HG03135 (cell line): Measurements from ENCODE around the gene NKX1-1.

ENCODE experiments used
- ATAC-seq: cut with Tn5 transposase; IDR thresholded peaks from one replicate; pipeline ENCODE4 v1.9.1; 2021; ENCODE audit warnings: mild to moderate bottlenecking, moderate library complexity; ENCODE audit not compliant: unreplicated experiment

NKX1-1 gene

DNA sequence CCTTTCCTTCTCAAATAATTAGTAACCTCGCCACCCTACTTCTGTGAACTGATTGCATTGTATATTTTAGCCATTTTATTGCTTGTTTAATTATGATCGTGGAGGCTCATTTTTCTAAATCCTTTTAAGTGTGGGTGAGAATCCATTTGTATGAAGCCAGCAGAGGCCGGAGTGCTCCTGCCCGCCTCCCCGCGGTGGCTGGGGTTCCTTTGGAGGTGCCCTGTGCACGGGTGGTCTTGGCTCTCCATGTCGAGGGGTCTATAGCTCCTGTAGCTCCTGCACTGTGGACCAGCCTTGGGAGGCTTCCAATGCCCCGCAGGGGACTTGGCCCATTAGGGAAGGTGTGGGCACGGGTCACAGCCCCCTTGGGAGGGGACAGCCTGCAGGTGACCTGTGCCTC, 44.2 kb downstream of the NKX1-1 start:
- ATAC-seq, result no peak

DNA sequence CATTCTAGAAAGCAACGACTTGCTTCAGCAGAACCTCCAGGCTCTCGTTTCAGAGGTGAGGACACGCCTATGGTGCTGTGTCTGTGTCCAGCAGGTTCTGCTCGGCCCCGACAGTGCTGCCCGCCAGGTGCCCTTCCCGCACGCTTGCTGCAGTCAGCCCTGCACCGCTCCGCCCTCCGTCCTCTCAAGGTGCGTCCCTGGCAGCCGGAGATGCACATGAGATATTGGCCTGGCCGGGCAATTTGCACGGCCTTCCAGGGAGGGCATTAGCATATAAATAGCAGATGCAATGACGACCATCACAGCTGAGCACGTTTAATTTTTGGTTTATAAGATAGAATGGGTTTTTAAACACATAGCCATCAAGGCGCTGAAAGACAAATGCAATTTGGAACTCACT, 44.8 kb downstream of the NKX1-1 start:
- no peak for ATAC-seq

DNA sequence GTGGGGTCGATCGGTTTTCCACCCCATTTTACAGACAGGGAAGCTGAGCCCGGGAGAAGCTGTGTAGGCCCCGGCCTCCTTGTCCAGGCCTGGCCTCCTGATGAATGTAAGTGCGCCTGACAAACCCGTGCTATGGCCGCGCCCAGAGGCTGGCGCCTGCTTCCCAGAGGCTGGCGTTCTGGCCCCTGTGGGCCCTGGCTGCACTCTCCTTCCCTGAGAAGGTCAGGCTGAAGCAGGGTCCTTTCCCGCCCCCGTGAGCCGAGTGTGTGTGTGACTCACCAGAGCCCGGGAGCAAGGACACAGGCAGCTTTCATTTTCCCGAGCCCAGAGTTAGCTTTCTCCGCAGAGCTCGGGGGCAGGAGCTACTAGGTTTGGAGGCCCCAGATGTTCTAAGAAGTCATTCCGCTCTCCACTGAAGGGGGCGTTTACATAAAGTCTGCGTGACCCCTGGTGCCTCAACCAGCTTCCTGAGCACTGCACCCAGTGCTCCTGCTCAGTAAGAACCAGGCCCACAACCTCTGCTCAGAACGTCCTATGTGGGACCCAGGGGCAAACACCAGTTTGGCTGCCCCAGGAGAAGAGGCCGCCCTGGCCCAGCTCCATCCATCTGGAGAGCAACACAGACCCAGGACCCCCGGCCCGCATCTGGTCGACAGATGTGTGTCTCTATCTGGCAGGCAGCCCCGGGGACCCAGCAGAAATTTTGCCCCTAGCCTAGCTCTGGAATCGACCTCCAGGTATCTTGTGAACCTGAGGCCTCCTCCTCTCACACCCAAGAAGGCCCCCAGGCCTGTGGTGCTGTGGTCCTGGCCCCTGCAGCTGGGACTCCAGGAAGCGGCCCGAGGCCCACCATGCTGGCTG, 45.6 kb downstream of the NKX1-1 start:
- ATAC-seq, result no peak

DNA sequence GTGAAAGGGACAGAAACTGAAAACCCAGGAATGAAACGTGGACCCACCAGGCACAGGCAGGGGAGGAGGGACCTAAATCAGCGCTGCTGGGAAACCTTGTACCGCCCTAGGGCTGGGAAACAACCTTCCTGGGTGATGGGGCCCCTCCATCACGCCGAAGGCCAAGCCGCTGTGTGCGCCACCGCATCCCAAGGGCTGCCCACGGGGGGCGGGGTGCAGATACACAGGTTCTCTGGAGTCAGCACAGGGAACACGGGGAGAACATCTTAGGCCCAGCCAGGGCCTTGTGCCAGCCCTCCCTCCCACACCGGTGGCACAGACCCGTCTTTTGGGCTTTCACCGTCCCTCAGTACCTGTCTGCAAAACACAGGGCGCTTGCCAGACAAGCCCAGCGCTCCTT, 46.3 kb downstream of the NKX1-1 start:
- ATAC-seq, result no peak

DNA sequence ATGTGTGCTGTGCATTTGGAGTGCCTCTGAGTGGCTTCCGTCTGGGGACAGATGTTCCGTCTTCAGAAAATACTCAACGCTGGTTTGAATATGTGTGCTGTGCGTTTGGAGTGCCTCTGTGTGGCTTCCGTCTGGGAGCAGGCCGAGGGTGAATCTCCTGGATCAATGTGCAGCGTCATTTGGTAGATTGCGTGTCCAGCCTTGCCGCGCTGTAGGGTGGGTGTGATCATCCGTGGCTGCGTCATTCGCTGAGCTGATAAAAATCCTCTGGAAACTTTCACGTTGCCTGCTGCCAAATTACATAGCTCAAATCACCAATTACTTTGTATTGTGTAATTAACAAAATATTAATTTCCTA, 47.1 kb downstream of the NKX1-1 start:
- no peak for ATAC-seq

DNA sequence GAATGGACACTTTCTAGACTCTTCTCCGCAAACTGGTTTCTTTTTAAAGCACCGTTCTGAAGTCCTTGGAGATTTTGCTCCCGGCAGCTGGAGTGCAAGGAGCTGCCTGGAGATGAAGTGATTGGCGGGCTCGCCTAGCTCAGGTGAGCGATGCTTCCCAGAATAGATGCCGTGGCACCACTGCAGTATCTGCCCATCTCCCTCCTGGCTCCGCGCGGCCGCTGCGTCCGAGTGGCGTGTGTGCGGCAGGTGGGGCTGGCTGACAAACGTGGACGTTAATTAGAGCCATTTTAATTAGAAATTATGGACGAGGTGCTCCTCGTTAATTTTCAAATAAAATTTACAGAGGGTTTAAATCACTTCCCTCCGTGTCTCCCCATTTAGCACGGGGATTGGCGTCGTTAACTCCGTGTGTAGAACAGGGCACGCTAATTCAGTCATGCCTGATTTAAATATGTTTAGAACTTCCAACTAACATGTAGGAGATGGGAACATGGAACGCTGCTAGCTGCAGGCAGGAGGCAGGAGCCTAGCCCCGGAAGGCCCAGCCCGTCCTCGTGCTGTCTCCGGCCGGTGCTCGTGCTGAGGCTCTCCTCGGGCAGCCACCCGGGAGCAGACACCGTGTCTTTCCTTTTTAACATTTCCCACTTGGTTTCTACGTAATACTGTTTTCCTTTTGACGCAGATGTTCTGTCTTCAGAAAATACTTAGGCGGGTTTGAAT, 47.7 kb downstream of the NKX1-1 start:
- no peak for ATAC-seq

DNA sequence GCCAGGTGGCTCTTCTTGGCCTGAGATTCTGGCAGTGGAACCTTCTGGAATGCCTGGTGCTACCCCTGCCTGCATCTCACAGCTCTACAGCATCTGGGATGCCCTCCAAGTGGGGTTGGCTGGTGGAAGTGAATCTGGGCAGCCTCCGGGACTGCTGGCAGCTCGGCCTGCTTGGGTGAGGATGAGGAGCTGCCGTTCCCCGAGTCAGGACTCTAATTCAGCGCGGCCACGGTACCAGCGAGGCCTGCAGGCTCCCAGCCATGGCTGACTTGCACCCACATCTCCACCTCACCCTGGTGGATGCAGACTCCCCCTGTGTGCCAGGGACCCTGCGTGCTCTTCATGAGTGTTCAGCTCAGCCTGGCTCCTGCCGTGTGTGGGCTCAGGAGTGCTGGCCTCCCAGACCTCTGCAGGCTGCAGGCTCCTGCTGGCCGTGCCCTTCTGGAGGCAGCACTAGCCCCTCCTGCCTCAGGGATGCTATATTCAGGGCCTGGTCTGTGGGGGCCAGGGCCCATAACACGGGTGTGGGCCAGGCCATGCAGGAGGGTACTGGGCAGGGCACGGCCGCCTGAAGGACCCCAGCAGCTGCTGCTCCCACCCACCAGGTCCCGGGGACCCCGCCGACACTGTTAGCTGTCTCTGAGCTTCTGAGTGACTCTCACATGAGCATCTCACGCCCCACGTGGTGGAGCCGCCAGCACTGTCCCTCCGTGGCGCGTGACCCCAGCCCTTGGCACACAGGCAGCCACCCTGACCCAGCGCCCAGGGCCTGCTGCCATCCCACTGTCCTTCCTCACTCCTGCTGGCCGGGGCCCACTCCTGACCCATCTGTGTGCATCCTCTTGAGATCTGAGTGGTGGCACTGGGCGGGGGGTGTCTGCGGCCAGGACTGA, 48.6 kb downstream of the NKX1-1 start:
- no peak for ATAC-seq

DNA sequence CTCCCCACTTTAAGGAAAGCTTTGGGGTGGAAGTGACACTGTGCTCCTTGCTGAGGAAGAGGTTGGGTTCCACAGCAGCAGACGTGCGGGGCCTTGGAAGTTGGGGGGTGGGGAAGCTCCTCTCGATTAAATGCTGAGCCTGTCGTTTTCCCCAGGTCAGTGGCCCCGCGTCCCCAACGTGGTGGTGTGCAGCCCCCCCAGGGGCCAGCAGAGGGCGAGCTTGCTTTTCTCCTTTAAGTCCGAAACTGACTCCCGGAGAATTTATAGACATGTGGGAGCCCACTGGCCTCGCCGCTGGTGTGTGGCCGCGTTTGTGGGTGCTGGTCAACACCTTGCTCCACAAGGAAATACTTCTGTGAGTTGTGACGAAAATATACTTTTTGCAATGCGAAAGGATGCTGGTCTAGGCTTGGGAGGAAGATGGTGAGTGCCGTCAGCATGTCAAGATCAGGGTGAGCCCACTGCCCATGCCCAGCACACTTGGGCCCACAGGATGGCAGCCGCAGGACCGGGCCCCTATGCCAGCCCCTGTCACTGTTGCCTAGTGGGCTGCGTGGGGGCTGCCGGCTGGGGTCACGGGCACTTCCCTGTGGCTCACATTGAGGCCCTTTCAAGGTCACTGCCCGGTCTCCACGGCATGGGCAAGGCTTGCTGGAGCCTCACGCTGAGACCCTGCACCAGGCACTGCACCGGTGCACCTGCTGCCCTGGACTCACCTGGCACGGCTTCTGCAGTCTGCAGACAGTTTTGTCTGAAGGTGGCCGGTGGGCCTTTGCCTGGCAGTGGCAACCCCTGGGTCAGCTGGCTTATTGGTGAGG, 49.9 kb downstream of the NKX1-1 start:
- ATAC-seq, result no peak

DNA sequence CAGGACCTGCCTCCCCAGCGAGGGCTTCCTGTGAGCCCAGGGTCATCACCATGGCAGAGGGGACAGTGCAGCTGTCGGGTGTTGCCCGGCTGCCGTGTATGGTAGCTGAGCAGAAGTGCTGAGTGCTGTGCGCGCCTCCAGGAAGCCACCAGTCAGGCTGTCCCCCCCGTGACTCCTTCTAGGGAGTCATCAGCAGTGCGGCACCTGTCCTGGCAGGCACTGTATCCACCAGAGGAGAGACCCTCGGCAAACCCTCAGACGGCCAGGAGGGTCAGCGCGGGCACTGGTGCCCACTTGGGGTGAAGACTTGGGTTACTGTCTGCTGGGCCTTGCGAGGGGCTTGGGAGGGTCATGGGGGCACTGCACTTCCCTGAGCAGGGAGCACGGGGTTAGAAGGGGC, 50.9 kb downstream of the NKX1-1 start:
- ATAC-seq, result no peak

DNA sequence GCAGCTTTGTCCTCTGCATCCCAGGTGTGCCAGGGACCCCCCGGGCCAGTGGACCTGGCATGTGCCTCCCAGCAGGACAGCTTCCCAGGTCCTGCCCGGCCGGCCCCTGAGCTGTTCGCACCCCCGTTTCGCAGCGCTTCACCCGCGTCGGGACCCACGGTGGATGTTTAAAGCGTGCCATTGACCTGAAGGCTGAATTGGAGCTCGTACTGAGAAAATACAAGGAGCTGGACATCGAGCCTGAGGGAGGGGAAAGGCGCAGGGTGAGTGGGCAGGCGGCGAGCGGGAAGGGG, 51.3 kb downstream of the NKX1-1 start:
- ATAC-seq, result no peak

DNA sequence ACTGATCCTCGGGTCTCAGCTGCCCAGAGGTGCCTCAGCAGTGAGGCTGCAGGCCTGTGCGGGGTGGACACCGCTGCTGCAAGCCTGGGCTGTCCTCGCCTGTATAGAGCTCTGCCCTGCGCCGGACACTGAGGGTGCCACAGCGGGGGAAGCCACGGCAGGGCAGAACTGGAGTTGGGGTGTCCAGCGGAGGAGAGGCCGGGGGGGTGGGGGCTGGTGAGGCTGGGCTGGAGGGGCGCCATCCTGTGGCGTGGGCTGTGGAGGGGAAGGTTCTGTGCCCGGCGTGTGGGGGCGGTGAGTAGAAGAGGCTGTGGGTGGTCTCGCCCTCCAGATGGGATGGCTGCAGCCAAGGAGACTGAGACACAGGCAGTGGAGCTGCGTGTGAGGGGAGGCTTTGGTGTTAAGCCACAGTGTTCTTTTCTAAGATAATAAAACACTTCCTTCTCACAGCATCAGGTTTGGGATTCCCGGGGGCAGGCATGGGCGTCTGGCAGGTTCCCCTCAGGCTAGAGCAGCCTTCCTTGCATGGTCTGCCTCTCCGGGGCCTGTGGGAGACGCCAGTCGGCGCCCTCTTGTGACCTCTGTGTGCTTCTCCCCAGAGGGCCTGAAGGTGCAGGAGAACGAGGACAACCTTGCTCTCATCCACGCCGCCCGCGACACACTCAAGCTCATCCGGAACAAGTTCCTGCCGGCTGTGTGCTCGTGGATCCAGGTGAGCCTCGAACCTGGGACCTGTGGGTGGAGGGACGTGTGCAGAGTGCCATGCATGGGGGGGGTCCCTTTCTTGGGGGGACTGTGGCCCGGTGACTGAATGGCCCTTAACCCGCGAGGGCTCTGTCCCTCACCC, 51.9 kb downstream of the NKX1-1 start:
- no peak for ATAC-seq

DNA sequence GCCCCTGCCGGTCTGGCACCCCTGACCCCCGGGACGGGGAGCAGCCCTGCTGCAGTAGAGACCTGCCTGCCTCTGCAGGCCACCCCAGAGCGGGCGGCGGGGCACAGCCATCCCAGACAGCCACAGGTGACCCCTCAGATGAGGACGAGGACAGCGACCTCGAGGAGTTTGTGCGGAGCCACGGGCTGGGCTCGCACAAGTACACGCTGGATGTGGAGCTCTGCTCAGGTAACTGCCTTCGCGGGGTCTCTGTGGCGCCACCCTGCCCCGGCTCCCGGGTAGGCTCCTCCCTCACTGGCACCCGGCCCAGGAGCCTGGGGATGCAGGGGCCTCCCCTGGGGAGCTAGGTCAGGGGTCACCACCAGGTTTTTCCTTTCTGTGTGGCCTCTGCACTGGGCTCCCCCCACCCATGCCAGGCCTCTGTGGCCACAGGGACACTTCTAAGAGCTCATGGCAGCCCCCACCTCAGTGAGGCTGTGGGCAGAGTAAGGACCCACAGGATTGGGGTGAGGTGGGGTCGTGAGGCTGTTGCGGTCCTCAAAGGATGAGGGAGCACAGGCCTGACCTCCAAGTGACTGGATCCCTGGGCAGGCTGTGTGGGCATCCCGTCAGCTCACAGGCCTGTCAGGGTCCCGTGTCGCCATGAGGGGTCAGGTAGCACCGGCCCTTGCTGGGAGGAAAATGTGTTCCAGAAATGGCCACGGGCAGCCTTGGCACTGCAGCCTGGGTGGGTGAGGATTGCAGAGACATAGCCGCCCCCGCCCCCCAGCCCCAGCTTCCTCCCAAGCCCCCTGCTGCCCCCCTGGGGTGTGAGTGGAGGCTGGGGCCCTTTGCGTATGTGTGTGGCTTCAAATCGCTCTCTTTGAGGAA, 52.8 kb downstream of the NKX1-1 start:
- no peak for ATAC-seq
